SK-N-SH treated with all-trans-retinoic acid at 6 μM for 48 hours (cell line): ENCODE results near the gene CDKN1A.

ENCODE experiments used
- ATAC-seq: fragments of 200-7000 bp; cut with Tn5 transposase; 3 replicates; pipeline ENCODE4 v1.9.1; 2020; ENCODE audit warnings: mild to moderate bottlenecking, moderate library complexity
- ARNTL ChIP-seq: fragments of 450-650 bp; formaldehyde crosslinking; IDR thresholded peaks from 2 replicates; pipeline ENCODE4 v1.5.0; 2020; ENCODE audit warnings: low read depth, mild to moderate bottlenecking, moderate library complexity, borderline replicate concordance
- BACH2 ChIP-seq: fragments of 250-450 bp; sonication (Bioruptor Pico); IDR thresholded peaks from 2 replicates; pipeline ENCODE4 v1.9.0; 2021; ENCODE audit warnings: mild to moderate bottlenecking, borderline replicate concordance
- CREB5 ChIP-seq: fragments of 250-450 bp; sonication (Bioruptor Pico); IDR thresholded peaks from 2 replicates; pipeline ENCODE4 v1.5.1; 2020; ENCODE audit warnings: low read depth, mild to moderate bottlenecking, moderate library complexity
- CSDC2 ChIP-seq: fragments of 250-450 bp; sonication (Bioruptor Pico); IDR thresholded peaks from 2 replicates; pipeline ENCODE4 v1.5.0; 2020; ENCODE audit warnings: mild to moderate bottlenecking, moderate library complexity
- ESRRG ChIP-seq: fragments of 250-450 bp; sonication (Bioruptor Pico); IDR thresholded peaks from 2 replicates; pipeline ENCODE4 v1.6.1; 2021; ENCODE audit warnings: mild to moderate bottlenecking
- GLIS3 ChIP-seq: fragments of 250-450 bp; sonication (Bioruptor Pico); IDR thresholded peaks from 2 replicates; pipeline ENCODE4 v1.5.0; 2020; ENCODE audit warnings: mild to moderate bottlenecking, moderate library complexity
- ISL1 ChIP-seq: fragments of 250-450 bp; sonication (Bioruptor Pico); IDR thresholded peaks from 2 replicates; pipeline ENCODE4 v2.1.2; 2022; ENCODE audit warnings: mild to moderate bottlenecking, moderate library complexity
- OSR1 ChIP-seq: fragments of 250-450 bp; sonication (Bioruptor Pico); IDR thresholded peaks from 2 replicates; pipeline ENCODE4 v1.8.0; 2022; ENCODE audit warnings: moderate library complexity, mild to moderate bottlenecking, inconsistent platforms
- PPARA ChIP-seq: fragments of 250-450 bp; sonication (Bioruptor Pico); IDR thresholded peaks from 2 replicates; pipeline ENCODE4 v1.5.0; 2020; ENCODE audit warnings: mild to moderate bottlenecking, borderline replicate concordance
- RARB ChIP-seq: fragments of 250-450 bp; sonication (Bioruptor Pico); IDR thresholded peaks from 2 replicates; pipeline ENCODE4 v1.8.0; 2021; ENCODE audit warnings: mild to moderate bottlenecking, moderate library complexity
- SNAI2 ChIP-seq: fragments of 250-450 bp; sonication (Bioruptor Pico); IDR thresholded peaks from 2 replicates; pipeline ENCODE4 v1.5.0; 2020; ENCODE audit warnings: mild to moderate bottlenecking, moderate library complexity
- TCF4 ChIP-seq: fragments of 250-450 bp; sonication (Bioruptor Pico); IDR thresholded peaks from 2 replicates; pipeline ENCODE4 v1.8.0; 2021; ENCODE audit warnings: mild to moderate bottlenecking, moderate library complexity, borderline replicate concordance
- TOX ChIP-seq: fragments of 250-450 bp; sonication (Bioruptor Pico); IDR thresholded peaks from 2 replicates; pipeline ENCODE4 v1.8.0; 2021; ENCODE audit warnings: mild to moderate bottlenecking, moderate library complexity, borderline replicate concordance
- TSHZ2 ChIP-seq: fragments of 250-450 bp; sonication (Bioruptor Pico); IDR thresholded peaks from 2 replicates; pipeline ENCODE4 v1.5.0; 2020; ENCODE audit warnings: mild to moderate bottlenecking, moderate library complexity
- ZC3H10 ChIP-seq: fragments of 250-450 bp; sonication (Bioruptor Pico); IDR thresholded peaks from 2 replicates; pipeline ENCODE4 v1.5.1; 2021; ENCODE audit warnings: mild to moderate bottlenecking, moderate library complexity
- ZFP3 ChIP-seq: fragments of 250-450 bp; sonication (Bioruptor Pico); IDR thresholded peaks from 2 replicates; pipeline ENCODE4 v1.5.0; 2020; ENCODE audit warnings: mild to moderate bottlenecking, moderate library complexity
- ZNF565 ChIP-seq: fragments of 450-650 bp; formaldehyde crosslinking; conservative IDR thresholded peaks from 2 replicates; pipeline ENCODE4 v1.5.0; 2020; ENCODE audit warnings: low read depth, mild to moderate bottlenecking, moderate library complexity
- ZNF70 ChIP-seq: fragments of 450-650 bp; formaldehyde crosslinking; IDR thresholded peaks from 2 replicates; pipeline ENCODE4 v1.5.0; 2020; ENCODE audit warnings: mild to moderate bottlenecking, moderate library complexity
- ZNF8 ChIP-seq: fragments of 450-650 bp; formaldehyde crosslinking; IDR thresholded peaks from 2 replicates; pipeline ENCODE4 v1.5.0; 2020; ENCODE audit warnings: mild to moderate bottlenecking, moderate library complexity
- TF ChIP-seq, protein P1 (sequence below): fragments of 250-450 bp; sonication (Bioruptor Pico); IDR thresholded peaks from 2 replicates; pipeline ENCODE4 v1.8.0; 2021; ENCODE audit warnings: low read depth, mild to moderate bottlenecking, moderate library complexity, borderline replicate concordance

Gene CDKN1A

DNA sequence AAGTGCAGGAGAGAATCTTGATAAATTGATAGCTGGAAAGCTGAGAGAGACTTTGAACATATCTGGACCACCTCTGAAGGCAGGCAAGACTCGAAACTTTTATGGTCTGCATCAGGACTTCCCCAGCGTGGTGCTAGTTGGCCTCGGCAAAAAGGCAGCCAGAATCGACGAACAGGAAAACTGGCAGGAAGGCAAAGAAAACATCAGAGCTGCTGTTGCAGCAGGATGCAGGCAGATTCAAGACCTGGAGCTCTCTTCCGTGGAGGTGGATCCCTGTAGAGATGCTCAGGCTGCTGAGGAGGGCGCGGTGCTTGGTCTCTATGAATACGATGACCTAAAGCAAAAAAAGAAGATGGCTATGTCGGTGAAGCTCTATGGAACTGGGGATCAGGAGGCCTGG lies 4.6 kb upstream of the CDKN1A start:
- TF ChIP-seq ZNF70 (CRISPR knock-in tag), result no peak
- no peak for TF ChIP-seq CREB5
- no peak for TF ChIP-seq PPARA
- no peak for TF ChIP-seq RARB (CRISPR knock-in tag)
- TF ChIP-seq GLIS3 (CRISPR knock-in tag), result no peak
- TF ChIP-seq TSHZ2, result no peak
- no peak for TF ChIP-seq ARNTL (CRISPR knock-in tag)
- no peak for TF ChIP-seq BACH2 (CRISPR knock-in tag)
- TF ChIP-seq, protein P1, sequence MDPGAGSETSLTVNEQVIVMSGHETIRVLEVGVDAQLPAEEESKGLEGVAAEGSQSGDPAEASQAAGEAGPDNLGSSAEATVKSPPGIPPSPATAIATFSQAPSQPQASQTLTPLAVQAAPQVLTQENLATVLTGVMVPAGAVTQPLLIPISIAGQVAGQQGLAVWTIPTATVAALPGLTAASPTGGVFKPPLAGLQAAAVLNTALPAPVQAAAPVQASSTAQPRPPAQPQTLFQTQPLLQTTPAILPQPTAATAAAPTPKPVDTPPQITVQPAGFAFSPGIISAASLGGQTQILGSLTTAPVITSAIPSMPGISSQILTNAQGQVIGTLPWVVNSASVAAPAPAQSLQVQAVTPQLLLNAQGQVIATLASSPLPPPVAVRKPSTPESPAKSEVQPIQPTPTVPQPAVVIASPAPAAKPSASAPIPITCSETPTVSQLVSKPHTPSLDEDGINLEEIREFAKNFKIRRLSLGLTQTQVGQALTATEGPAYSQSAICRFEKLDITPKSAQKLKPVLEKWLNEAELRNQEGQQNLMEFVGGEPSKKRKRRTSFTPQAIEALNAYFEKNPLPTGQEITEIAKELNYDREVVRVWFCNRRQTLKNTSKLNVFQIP (CRISPR knock-in tag), result no peak
- TF ChIP-seq, all 23 proteins: peak for 0
- ATAC-seq, result no peak

DNA sequence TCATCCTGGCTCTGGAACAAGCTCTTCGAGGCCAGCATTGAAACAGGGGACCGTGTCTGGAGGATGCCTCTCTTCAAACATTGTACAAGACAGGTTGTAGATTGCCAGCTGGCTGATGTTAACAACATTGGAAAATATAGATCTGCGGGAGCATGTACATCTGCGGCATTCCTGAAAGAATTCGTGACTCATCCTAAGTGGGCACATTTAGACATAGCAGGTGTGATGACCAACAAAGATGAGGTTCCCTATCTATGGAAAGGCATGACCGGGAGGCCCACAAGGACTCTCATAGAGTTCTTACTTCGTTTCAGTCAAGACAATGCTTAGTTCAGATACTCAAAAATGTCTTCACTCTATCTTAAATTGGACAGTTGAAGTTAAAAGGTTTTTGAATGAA lies 3.6 kb upstream of the CDKN1A start:
- no peak for ATAC-seq
- TF ChIP-seq TSHZ2 (no peak), ZNF565 (CRISPR knock-in tag) (no peak), GLIS3 (CRISPR knock-in tag) (no peak), TOX (CRISPR knock-in tag) (no peak), ZNF8 (CRISPR knock-in tag) (no peak), ESRRG (no peak)
- TF ChIP-seq, protein P1 (CRISPR knock-in tag), result no peak

DNA sequence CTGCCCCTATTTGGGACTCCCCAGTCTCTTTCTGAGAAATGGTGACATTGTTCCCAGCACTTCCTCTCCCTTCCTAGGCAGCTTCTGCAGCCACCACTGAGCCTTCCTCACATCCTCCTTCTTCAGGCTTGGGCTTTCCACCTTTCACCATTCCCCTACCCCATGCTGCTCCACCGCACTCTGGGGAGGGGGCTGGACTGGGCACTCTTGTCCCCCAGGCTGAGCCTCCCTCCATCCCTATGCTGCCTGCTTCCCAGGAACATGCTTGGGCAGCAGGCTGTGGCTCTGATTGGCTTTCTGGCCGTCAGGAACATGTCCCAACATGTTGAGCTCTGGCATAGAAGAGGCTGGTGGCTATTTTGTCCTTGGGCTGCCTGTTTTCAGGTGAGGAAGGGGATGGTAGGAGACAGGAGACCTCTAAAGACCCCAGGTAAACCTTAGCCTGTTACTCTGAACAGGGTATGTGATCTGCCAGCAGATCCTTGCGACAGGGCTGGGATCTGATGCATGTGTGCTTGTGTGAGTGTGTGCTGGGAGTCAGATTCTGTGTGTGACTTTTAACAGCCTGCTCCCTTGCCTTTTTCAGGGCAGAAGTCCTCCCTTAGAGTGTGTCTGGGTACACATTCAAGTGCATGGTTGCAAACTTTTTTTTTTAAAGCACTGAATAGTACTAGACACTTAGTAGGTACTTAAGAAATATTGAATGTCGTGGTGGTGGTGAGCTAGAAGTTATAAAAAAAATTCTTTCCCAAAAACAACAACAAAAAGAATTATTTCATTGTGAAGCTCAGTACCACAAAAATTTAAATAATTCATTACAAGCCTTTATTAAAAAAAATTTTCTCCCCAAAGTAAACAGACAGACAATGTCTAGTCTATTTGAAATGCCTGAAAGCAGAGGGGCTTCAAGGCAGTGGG lies 2.1 kb upstream of the CDKN1A start:
- no peak for ATAC-seq
- TF ChIP-seq OSR1 (peak; percentile 83; the same call in 1 of the 2 replicates), ISL1 (CRISPR knock-in tag) (0 out of 2 replicates have a peak, but pooled peaks have one; percentile 20), ARNTL (CRISPR knock-in tag) (no peak), CSDC2 (CRISPR knock-in tag) (peak; percentile 55; the same call in 1 of the 2 replicates), TCF4 (CRISPR knock-in tag) (no peak), SNAI2 (CRISPR knock-in tag) (peak; percentile 68), ZFP3 (CRISPR knock-in tag) (peak; percentile 74; the same call in 1 of the 2 replicates), ZNF70 (CRISPR knock-in tag) (no peak), ZC3H10 (CRISPR knock-in tag) (no peak)
- TF ChIP-seq, protein P1 (CRISPR knock-in tag), result 0 out of 2 replicates have a peak, but pooled peaks have one; percentile 46
